Measurements from ENCODE around the gene HFE.

DNA sequence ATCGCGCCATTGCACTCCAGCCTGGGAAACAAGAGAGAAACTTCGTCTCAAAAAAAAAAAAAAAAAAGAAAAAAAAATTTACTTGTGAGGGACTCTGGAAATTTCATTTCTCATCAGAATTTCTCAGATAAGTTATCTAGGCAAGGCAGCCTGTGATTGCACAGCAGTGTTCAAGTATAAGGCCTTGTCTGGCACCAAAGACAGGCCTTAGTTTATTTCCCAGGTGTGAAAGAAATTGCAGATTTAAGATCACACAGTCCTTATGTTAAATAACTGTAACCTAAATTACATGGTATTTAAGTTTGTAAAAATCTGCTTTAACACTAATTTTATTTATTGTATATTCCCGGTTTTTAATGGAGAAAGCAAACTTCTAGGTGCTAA, 34.8 kb downstream of the HFE start:
- TF ChIP-seq YY1 (IDR thresholded peaks at IDR 0.05; ENCODE audit: insufficient read depth, insufficient read length) (no peak), SUZ12 (IDR thresholded peaks at IDR 0.05; ENCODE audit: extremely low read depth, insufficient read depth, insufficient read length) (no peak)

Data from NT2/D1 (cell line).